Mammary epithelial cell (primary cell): ENCODE data around the gene TEDDM1.

ENCODE experiments used
- EZH2 ChIP-seq: IDR thresholded peaks from 2 replicates; pipeline ENCODE4 v1.6.1; 2012; ENCODE audit warnings: low read length, inconsistent platforms, borderline replicate concordance
- TF ChIP-seq, protein P1 (sequence below), 2 donors: IDR thresholded peaks in 1 of 2; conservative IDR thresholded peaks in 1 of 2; 2 replicates each; pipeline ENCODE4 v1.5.1; 2011 to 2012; ENCODE audit warnings: inconsistent platforms in 2 of 2, low read length in 2 of 2, mild to moderate bottlenecking in 2 of 2, control low read depth in 1 of 2, low read depth in 1 of 2; ENCODE audit not compliant: insufficient read depth in 1 of 2; ENCODE audit errors: extremely low read depth in 1 of 2

DNA sequence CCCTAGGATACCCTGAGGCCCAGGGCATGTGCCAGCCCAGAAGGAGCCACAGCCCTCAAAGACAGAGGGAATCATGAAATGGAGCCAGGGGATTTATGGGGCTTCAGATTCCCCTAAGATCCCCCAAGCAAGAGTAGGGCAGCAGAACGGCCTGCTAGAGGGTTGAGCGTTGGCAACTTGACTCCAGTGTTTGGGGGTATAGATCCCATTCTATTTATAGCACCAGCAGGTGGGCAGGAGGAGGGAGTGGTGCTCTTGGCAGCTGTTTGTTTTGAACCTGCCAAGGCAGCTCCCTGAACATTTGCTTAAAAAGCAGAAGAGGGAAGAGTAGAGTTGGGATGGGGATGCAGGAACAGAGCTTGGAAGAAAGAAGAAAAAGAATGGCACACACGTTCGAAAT is 42.6 kb downstream of the TEDDM1 start:
- TF ChIP-seq EZH2: no peak
- TF ChIP-seq, protein P1, sequence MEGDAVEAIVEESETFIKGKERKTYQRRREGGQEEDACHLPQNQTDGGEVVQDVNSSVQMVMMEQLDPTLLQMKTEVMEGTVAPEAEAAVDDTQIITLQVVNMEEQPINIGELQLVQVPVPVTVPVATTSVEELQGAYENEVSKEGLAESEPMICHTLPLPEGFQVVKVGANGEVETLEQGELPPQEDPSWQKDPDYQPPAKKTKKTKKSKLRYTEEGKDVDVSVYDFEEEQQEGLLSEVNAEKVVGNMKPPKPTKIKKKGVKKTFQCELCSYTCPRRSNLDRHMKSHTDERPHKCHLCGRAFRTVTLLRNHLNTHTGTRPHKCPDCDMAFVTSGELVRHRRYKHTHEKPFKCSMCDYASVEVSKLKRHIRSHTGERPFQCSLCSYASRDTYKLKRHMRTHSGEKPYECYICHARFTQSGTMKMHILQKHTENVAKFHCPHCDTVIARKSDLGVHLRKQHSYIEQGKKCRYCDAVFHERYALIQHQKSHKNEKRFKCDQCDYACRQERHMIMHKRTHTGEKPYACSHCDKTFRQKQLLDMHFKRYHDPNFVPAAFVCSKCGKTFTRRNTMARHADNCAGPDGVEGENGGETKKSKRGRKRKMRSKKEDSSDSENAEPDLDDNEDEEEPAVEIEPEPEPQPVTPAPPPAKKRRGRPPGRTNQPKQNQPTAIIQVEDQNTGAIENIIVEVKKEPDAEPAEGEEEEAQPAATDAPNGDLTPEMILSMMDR (conservative IDR thresholded peaks at IDR 0.05 in 1 of 2, IDR thresholded peaks at IDR 0.05 in 1 of 2; ENCODE audit: extremely low read depth in 1 of 2, insufficient read depth in 1 of 2, low read depth in 1 of 2, low read length in 2 of 2): no peak
